ENCODE measurements around the gene PUM2.
"Not testable (repeated sequence)": the region's sequence is repeated elsewhere in the genome, so short reads cannot be mapped to it uniquely, and the experiment has no call there.

The PUM2 gene

DNA sequence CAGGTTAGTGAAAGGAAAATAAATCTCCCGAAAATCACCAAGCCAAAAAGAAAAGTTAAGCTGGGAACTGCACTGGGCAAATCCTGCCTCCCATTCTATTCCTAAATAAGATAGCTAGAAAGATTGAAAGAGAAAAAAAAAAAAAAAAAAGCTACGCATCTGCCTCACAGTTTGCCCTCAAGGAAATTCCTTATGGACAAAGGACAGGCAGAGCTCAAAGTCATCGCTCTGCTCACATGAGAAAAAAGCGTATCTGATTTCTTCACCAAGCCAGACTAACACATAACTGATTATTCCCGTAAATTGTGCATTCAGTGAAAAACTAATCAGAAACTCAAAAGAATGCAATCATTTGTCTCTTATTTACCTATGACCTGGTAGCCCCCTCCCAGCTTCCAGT lies 50.0 kb downstream of the PUM2 start:
- in situ Hi-C loops (cut with MboI; ENCODE audit: low sequenced_read_pairs), result no loop called here

- in situ Hi-C loops (cut with MboI; ENCODE audit: low sequenced_read_pairs), result no loop called here
Measured at GRCh38 chr2:20299113-20299512, 51.5 kb downstream of the PUM2 start.

GRCh38 chr2:20294231-20294630 lies 56.4 kb downstream of the PUM2 start:
- in situ Hi-C loops (cut with MboI; ENCODE audit: low sequenced_read_pairs), result no loop called here

DNA sequence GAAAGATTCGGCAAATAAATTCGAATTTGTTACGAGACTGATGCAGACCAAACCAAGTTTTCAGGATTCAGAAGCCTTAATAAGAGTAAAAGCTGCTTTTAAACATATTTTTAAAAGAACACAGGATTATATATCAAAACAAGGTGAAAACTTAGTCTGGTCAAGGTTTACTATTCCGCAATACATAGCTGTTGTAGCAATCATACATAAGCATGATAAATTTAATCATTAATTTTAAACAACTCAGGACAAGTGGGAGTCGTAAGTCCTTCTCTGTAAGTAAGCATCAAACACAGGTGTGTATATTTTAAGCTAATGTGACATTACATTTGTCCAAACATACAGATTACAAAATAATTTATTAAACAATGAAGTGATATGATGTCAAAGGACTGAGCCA lies 57.7 kb downstream of the PUM2 start:
- in situ Hi-C loops (cut with MboI; ENCODE audit: low sequenced_read_pairs), result no loop called here

GRCh38 chr2:20291846-20292408 lies 58.7 kb downstream of the PUM2 start:
- in situ Hi-C loops (cut with MboI; ENCODE audit: low sequenced_read_pairs), result no loop called here

- in situ Hi-C loops (cut with MboI; ENCODE audit: low sequenced_read_pairs), result no loop called here
Measured at GRCh38 chr2:20291106-20291564, 59.5 kb downstream of the PUM2 start.

GRCh38 chr2:20288642-20289340 lies 61.9 kb downstream of the PUM2 start:
- in situ Hi-C loops (cut with MboI; ENCODE audit: low sequenced_read_pairs), result no loop called here

- in situ Hi-C loops (cut with MboI; ENCODE audit: low sequenced_read_pairs), result no loop called here
Measured at GRCh38 chr2:20282916-20283592, 67.6 kb downstream of the PUM2 start.

- in situ Hi-C loops (cut with MboI; ENCODE audit: low sequenced_read_pairs), result no loop called here
Measured at GRCh38 chr2:20281876-20282275, 68.8 kb downstream of the PUM2 start.

- in situ Hi-C loops (cut with MboI; ENCODE audit: low sequenced_read_pairs), result no loop called here
Measured at GRCh38 chr2:20273042-20273441, 77.6 kb downstream of the PUM2 start.

DNA sequence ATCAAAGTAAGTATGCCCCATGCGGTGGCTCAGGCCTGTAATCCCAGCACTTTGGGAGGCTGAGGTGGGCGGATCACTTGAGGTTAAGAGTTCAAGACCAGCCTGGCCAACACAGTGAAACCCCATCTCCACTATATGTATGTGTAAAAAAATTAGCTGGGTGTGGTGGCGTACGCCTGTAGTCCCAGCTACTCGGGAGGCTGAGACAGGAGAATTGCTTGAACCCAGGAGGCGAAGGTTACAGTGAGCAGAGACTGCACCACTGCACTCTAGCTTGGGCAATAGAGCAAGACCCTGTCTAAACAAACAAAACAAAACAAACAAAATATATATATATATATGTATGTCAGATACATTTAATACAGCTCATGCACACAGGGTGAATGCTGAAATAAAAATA lies 82.3 kb downstream of the PUM2 start:
- in situ Hi-C loops (cut with MboI; ENCODE audit: low sequenced_read_pairs), result not testable (repeated sequence)

DNA sequence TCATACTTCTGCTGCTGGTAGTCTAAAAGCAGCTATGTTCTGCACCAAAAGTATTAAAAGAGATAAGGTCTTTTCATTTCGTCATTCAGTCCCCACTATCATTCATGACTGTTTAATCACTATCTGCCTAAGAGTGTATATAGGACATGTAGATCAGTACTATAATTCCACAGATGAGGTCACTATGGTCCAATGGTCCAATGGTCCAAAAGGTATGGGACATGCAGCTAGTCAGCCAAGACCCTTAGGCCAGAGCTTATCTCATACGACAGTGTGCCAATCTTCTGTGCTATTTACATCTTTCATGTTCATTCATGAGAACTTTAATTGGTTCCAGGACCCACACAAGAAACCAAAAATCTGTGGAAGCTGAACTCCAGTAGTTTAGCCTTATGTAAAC lies 83.1 kb downstream of the PUM2 start:
- in situ Hi-C loops (cut with MboI; ENCODE audit: low sequenced_read_pairs), result no loop called here

GRCh38 chr2:20264629-20265028 lies 86.0 kb downstream of the PUM2 start:
- in situ Hi-C loops (cut with MboI; ENCODE audit: low sequenced_read_pairs), result no loop called here

GRCh38 chr2:20257411-20257810 lies 93.2 kb downstream of the PUM2 start:
- in situ Hi-C loops (cut with MboI; ENCODE audit: low sequenced_read_pairs), result no loop called here

DNA sequence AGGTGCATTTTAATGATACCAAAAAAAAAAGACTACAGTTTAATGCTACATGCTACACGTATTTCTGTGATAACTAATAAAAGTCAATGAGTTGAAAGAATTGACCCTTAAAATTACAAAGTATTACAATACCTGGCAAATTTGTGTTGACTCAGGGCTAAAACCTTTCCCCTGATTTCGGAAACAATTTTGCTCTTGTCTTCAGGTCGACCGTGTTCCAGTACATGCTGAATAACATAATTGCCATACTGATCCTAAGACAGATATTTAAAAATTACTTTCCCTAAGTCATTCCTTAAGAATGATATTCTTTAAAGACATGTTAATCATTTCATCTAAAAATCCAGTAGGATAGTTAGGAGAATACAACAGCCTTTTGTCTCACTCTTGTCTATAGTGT lies 95.9 kb downstream of the PUM2 start:
- in situ Hi-C loops (cut with MboI; ENCODE audit: low sequenced_read_pairs), result no loop called here

GRCh38 chr2:20250436-20250835 lies 100.2 kb downstream of the PUM2 start:
- in situ Hi-C loops (cut with MboI; ENCODE audit: low sequenced_read_pairs), result no loop called here

DNA sequence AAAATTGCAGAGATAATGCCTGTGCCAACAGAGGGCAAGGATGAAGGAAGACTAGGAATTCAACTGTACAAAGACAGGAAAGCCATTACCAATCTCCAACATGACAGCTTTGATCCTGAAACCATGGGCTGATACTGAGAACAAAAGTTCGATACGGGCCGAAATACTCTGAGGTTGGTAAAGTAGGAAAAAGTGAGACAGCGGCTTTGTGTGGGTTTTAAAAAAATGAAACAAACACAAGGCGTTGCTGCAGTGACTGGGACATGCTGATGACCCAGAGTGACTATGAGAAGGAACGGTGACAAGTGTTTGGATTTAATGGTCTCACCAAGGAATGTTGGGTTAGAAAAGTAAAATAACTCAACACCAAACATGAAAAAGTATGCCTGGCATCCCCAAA lies 101.5 kb downstream of the PUM2 start:
- in situ Hi-C loops (cut with MboI; ENCODE audit: low sequenced_read_pairs), result no loop called here

DNA sequence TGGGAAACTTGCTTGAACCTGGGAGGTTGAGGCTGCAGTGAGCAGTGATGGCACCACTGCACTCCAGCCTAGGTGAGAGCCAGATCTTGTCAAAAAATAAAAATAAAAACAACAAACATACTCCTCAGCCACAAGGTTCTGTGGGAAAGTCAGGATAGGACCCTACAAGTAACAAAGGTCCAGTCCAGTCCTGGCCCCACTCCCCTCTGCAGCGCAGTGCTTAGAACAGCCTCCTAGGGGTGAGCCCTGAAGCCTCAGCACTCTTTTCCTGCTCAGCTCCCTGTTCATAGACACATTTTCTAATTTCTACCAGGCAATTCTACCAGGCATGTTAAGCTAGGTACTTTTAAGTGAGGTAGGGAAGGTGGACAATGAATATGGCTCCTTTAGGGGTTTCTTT lies 103.6 kb downstream of the PUM2 start:
- in situ Hi-C loops (cut with MboI; ENCODE audit: low sequenced_read_pairs), result no loop called here

DNA sequence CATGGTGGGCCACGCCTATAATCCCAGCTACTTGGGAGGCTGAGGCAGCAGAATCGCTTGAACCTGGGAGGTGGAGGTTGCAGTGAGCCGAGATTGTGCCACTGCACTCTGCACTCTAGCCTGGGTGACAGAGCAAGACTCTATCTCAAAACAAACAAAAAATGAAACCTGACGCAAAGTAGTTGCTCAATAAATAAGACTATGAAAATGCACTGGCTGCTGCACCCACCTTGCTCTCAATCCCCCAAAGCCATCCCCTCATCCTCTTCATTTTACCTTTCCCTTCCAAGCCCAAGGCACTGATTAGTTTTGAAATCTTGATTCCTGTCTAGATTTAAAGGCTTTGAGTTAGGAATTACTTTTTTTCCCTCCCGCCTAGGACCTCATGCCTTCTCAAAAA lies 107.0 kb downstream of the PUM2 start:
- in situ Hi-C loops (cut with MboI; ENCODE audit: low sequenced_read_pairs), result not testable (repeated sequence)

DNA sequence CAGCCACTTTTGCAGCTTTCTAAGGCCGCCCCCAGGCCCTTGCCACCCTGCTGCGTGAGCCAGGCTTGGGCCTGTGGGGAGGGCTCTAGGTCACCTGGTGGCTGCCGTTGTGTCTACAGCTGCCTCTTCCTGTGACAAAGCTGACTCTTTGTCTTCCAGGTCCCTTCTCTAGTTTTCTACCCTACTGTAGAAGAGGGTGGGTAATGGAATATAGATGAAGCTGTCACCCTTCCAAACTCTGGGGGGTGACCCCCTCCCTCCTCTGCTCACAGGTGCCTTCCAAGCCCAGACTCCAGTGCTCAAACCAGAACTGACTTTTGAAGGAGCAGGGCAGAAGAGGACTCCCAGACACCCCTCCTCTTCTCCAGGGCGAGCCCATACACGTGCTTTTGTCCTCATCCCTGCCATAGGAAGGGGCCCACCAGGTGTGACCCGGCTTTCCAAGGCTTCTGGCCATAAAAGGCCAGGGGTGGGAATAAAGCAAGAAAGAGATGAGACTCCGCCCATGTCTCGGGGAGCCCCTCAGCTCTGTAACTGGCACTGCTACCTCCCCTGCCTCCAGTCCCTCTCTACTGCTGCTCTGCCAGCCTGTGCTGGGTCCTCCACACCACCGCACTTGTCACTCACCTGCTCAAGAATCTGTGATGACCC lies 107.8 kb downstream of the PUM2 start:
- in situ Hi-C loops (cut with MboI; ENCODE audit: low sequenced_read_pairs), result no loop called here

DNA sequence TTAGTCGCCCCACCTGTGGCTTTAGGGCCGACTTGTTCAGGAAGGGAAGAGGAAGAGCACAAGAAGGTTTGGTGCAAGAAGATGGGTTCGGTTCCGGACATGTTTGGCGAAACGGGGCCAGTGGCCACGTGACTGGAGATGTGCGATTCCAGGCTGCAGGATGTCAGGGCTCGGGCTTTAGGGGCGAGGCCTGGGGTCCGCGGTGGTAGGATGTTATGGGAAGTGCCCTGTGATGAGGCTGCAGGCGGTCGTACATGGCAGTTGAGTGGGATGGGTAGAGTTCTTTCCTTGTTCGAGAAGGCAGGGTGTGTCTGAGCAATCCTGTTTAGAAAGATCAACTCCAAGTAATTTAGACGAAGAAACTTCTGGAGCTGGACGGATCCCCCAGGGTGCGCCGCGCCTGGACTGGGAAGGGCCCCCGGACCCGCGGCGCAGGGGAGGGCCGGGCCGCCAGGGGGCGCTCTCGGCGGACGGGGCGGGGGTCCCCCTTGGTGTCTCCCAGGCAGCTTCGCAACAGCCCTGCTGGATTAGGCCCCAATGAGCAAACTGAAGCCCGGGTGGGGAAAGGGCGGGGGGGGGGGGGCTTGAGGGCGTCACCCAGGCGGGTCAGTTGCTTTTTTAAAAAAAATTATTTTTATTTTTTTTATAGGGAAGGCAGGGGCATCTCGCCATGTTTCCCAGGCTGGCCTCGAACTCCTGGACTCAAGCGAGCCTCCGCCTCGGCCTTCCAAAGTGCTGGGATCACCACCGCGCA lies 108.5 kb downstream of the PUM2 start:
- in situ Hi-C loops (cut with MboI; ENCODE audit: low sequenced_read_pairs), result no loop called here
